Tibial artery (tissue), 4 donors: ENCODE results near the gene GLB1L2.

ENCODE experiments used
- DNase-seq, 2 donors: peaks; one replicate each; pipeline ENCODE4 v3.0.0-alpha.2; 2019
- H3K27ac ChIP-seq, 2 donors: fragments of 200-600 bp; sonication (generic) in 1 of 2; 1 replicate in 1 of 2; 2 replicates in 1 of 2; pipeline ENCODE4 v1.5.1; 2018 to 2019; ENCODE audit warnings: mild to moderate bottlenecking in 1 of 2
- H3K27me3 ChIP-seq, 2 donors: fragments of 200-600 bp; sonication (generic) in 1 of 2; one replicate each; pipeline versions ENCODE4 v1.5.1 to v1.6.0; 2016 to 2019
- H3K36me3 ChIP-seq, 3 donors: fragments of 200-600 bp; sonication (generic) in 2 of 3; one replicate each; pipeline ENCODE4 v1.5.1; 2016 to 2019; ENCODE audit warnings: mild to moderate bottlenecking in 2 of 3
- H3K4me1 ChIP-seq, 4 donors: fragments of 200-600 bp; sonication (generic) in 2 of 4; 1 replicate in 3 of 4; 2 replicates in 1 of 4; pipeline ENCODE4 v1.5.1; 2016 to 2019
- H3K4me3 ChIP-seq, 2 donors: fragments of 200-600 bp; sonication (generic) in 1 of 2; 1 replicate in 1 of 2; 2 replicates in 1 of 2; pipeline ENCODE4 v1.5.1; 2018 to 2019; ENCODE audit warnings: mild to moderate bottlenecking in 2 of 2
- H3K9me3 ChIP-seq, 3 donors: fragments of 200-600 bp; sonication (generic) in 1 of 3; one replicate each; pipeline ENCODE4 v1.5.1; 2016 to 2019
- intact Hi-C: fragments of 100-400 bp; cut with DNase I; formaldehyde crosslinking; loops from one replicate; pipeline ENCODE4 v1.15.0; 2023; ENCODE audit warnings: low total_unique reads
- TF ChIP-seq, protein P1 (sequence below), 2 experiments: fragments of 200-600 bp in 1 of 2; fragments of 450-650 bp in 1 of 2; IDR thresholded peaks; one replicate each; pipeline ENCODE4 v1.5.1; 2017 to 2019; ENCODE audit warnings: antibody characterized with exemption in 2 of 2, mild to moderate bottlenecking in 1 of 2, moderate library complexity in 1 of 2

The GLB1L2 gene

DNA sequence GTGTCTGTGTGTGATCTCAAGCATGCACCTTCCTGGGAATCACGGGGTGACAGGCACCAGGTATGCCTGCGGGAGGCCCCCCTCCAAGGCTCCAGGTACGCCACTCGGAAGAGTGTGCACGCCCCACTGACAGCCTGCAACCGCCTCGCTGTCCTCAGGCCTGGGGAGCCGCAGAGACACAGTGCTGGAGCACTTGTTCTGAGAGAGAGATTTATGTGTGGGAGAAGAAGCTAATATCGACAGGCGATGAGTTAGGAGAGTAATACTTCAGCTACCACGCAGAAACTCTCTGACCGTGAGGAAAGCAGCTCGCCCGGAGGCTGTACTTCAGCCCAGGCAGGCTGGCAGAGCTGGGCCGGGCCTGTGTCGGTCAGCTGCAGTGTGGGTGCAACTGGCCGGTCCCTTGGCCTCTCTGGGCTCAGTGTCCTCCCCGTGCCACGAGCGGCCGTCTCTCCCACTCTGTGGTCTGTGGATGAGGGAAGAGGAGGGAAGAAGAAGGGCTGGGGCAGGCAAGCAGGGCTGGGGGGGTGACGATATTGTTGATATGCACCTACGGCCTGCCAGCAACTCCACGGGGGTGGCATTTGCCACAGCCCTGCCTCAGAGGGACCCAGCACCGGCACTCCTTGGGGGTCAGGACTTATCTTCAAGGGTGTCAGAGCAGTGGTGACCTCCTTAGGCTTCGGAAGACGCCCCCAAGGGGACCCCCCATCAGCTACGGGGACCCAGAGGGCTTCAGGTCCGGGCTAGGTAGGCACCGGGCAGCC is 73.0 kb downstream of the GLB1L2 start:
- DNase-seq, result no peak
- peaks cover 0 to 60% of the 10 kb centered on the region in 2 donors for H3K27me3 ChIP-seq
- H3K9me3 ChIP-seq, result no peaks in the 10 kb centered on the region
- no peak overlapping the region for H3K4me3 ChIP-seq
- no peaks in the 10 kb centered on the region for H3K36me3 ChIP-seq
- H3K4me1 ChIP-seq, result no peaks in the 10 kb centered on the region
- H3K27ac ChIP-seq, result no peak overlapping the region
- intact Hi-C loops, result no loop called here
- TF ChIP-seq, protein P1, sequence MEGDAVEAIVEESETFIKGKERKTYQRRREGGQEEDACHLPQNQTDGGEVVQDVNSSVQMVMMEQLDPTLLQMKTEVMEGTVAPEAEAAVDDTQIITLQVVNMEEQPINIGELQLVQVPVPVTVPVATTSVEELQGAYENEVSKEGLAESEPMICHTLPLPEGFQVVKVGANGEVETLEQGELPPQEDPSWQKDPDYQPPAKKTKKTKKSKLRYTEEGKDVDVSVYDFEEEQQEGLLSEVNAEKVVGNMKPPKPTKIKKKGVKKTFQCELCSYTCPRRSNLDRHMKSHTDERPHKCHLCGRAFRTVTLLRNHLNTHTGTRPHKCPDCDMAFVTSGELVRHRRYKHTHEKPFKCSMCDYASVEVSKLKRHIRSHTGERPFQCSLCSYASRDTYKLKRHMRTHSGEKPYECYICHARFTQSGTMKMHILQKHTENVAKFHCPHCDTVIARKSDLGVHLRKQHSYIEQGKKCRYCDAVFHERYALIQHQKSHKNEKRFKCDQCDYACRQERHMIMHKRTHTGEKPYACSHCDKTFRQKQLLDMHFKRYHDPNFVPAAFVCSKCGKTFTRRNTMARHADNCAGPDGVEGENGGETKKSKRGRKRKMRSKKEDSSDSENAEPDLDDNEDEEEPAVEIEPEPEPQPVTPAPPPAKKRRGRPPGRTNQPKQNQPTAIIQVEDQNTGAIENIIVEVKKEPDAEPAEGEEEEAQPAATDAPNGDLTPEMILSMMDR (IDR thresholded peaks at IDR 0.05), result no peak

DNA sequence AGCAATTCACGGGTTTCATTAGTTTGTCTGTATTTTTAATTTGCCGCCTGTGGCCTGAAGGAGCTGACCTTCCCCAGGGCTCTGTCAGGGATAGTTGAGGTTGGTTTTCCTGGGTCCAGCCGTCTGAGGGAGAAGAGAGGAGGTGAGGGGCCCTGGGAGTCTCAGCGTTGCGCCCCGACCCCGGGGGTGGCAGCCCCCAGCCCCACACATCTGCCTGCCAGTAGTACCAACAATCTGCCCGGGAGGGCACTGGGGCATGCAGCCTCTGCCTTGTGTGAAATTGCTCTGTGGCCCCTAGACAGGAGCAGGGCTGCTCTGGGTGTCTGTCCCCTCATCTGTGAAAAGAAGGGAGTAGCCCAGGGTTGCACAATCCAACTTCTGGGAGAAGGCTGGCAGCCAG is 73.6 kb downstream of the GLB1L2 start:
- intact Hi-C loops, result no loop called here
- no peaks in the 10 kb centered on the region for H3K36me3 ChIP-seq
- no peak overlapping the region for H3K27ac ChIP-seq
- DNase-seq, result no peak
- no peaks in the 10 kb centered on the region for H3K9me3 ChIP-seq
- peaks cover 0 to 63% of the 10 kb centered on the region in 2 donors for H3K27me3 ChIP-seq
- H3K4me1 ChIP-seq, result no peaks in the 10 kb centered on the region
- TF ChIP-seq, protein P1 (IDR thresholded peaks at IDR 0.05), result no peak
- H3K4me3 ChIP-seq, result no peak overlapping the region

DNA sequence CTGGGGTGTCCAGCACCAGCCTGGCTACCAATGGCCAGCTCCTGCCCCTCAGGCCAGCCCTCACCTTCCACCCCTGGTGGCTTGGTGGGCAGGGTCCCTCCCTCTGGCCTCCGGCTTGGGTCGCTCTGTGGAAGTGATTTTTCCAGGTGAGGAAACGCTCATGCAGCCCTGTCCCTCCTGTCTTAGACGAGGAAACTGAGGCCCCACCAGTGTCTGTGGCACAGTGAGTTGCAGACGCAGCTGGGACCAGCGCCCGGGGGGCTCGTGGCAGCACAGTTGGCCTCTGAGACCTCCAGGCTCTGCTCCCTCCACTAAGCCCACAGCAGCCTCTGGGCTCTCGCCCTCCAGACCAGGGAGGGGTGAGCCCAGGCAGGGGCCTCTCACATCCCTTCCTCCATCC is 74.1 kb downstream of the GLB1L2 start:
- Histone ChIP-seq H3K9me3 (no peaks in the 10 kb centered on the region), H3K27ac (no peak overlapping the region), H3K36me3 (no peaks in the 10 kb centered on the region), H3K4me3 (no peak overlapping the region), H3K27me3 (peaks cover 0 to 67% of the 10 kb centered on the region in 2 donors), H3K4me1 (peaks cover 0 to 1% (median 0%) of the 10 kb centered on the region in 4 donors)
- TF ChIP-seq, protein P1 (IDR thresholded peaks at IDR 0.05), result no peak
- DNase-seq, result no peak
- intact Hi-C loops, result no loop called here

DNA sequence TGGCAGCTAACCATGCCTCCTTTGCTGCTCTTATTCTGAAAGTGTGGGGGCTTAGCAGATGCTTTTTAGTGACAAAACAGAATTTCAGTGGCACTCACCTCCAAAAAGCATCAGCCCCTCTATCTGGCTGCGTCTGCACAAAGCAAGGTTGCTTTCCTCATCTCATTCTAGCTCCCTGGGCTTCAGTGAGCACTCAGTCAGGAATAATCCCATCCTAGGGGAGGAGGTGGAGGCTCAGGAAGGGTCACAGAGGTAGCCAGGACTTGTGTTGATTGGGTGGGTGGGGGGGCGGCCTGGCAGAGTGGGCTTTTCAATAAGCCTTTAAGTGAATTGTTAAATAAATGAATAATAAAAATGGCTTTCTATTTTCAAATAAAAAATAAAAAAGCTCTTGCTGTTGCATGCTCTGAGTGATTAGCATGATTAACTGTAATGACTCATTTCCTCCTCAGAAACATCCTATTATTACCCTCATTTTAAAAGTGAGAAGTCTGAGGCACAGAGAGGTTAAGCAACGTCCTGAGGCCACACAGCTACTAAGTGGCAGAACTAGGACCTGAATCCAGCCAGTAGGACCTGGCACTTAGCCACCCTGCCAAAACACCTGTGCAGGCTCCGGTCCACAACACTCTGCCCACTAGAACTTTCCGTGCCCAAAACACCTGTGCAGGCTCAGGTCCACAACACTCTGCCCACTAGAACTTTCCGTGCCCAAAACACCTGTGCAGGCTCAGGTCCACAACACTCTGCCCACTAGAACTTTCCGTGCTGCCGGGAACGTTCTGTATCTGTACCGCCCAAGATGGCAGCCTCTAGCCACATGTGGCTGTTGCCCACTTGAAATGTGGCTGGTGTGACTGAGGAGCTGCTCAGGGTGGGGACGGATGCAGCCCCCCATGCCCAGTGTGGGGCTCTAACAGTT is 74.7 kb downstream of the GLB1L2 start:
- Histone ChIP-seq H3K36me3 (no peaks in the 10 kb centered on the region), H3K4me3 (no peak overlapping the region), H3K27ac (no peak overlapping the region), H3K4me1 (peaks cover 0 to 8% (median 6%) of the 10 kb centered on the region in 4 donors), H3K9me3 (no peaks in the 10 kb centered on the region), H3K27me3 (peaks cover 0 to 74% of the 10 kb centered on the region in 2 donors)
- TF ChIP-seq, protein P1 (IDR thresholded peaks at IDR 0.05), result no peak
- intact Hi-C loops, result no loop called here
- no peak for DNase-seq

DNA sequence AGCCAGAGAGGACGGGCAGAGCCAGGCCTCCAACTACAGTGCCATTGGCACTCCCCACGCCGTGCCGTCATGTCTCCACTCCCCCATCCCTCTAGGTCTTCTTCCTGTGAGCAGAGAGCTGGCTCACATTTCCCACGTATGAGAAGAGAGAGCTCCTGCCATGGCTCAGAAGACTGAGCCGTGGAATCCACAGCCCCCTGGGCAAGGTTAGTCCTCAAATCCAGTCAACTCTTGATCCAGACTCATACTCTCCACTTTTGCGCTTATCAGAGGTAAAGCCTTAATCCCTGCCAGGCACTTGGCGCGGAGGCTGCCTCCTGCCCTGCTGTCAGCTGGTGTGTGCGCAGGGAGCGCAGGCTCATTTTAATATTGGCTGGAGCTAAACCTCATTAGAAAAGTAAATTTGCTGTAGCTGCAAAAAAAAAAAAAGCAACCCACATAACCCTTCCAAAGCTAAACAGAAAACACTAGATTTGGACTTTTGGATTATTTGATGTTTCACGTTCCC is 75.6 kb downstream of the GLB1L2 start:
- Histone ChIP-seq H3K4me3 (no peak overlapping the region), H3K36me3 (no peaks in the 10 kb centered on the region), H3K4me1 (peaks cover 0 to 13% (median 11%) of the 10 kb centered on the region in 4 donors), H3K27me3 (peaks cover 0 to 77% of the 10 kb centered on the region in 2 donors), H3K9me3 (no peaks in the 10 kb centered on the region), H3K27ac (no peak overlapping the region)
- TF ChIP-seq, protein P1 (IDR thresholded peaks at IDR 0.05), result no peak
- intact Hi-C loops, result no loop called here
- DNase-seq, result no peak
